B cell (primary cell): ENCODE measurements around the gene IL1RAP. TPM values are rescaled to one million over a fixed set of nuclear protein-coding genes. Genes with fewer than 3 reads are reported as not detected.

Source experiments
- ATAC-seq: fragments of 200-7000 bp; cut with Tn5 transposase; one replicate; pipeline ENCODE4 v1.10.0; 2021; ENCODE audit warnings: low read depth, mild to moderate bottlenecking, moderate number of reproducible peaks, moderate library complexity
- CTCF ChIA-PET: fragments of 350-600 bp; sonication (Branson Sonifier 250); formaldehyde crosslinking; loops from one replicate; lab custom pipeline; 2021; ENCODE audit warnings: antibody characterized with exemption, inconsistent platforms; lab: Charles Lee
- POLR2A ChIA-PET: fragments of 350-600 bp; sonication (Branson Sonifier 250); formaldehyde crosslinking; loops from one replicate; lab custom pipeline; 2021; ENCODE audit warnings: antibody characterized with exemption; lab: Charles Lee
- DNase-seq: peaks from one replicate; pipeline ENCODE4 v3.0.0; 2013
- H2AFZ ChIP-seq: 2 replicates; pipeline ENCODE4 v1.6.1; 2012; ENCODE audit warnings: mild to moderate bottlenecking, low read depth, low read length; ENCODE audit not compliant: insufficient read depth, poor library complexity, severe bottlenecking
- H3K27ac ChIP-seq, 2 donors: 1 replicate in 1 of 2; 2 replicates in 1 of 2; pipeline ENCODE4 v1.5.1; 2012 to 2013; ENCODE audit warnings: low read length in 2 of 2, mild to moderate bottlenecking in 2 of 2, moderate library complexity in 1 of 2
- H3K27me3 ChIP-seq, 4 experiments: fragments of 200-600 bp in 1 of 4; sonication (generic) in 1 of 4; replicated peaks in 1 of 4; 1 replicate in 2 of 4; 2 replicates in 2 of 4; pipeline versions ENCODE4 v1.6.1 to v1.7.0; 2013 to 2016; ENCODE audit warnings: low read length in 3 of 4, mild to moderate bottlenecking in 2 of 4, mixed read lengths in 1 of 4, moderate library complexity in 1 of 4; ENCODE audit not compliant: insufficient read depth in 4 of 4, control insufficient read depth in 3 of 4; ENCODE audit errors: control extremely low read depth in 1 of 4
- H3K36me3 ChIP-seq, 2 experiments: replicated peaks in 1 of 2; 1 replicate in 1 of 2; 2 replicates in 1 of 2; pipeline versions ENCODE4 v1.6.1 to v1.7.1; 2013; ENCODE audit warnings: low read length in 1 of 2; ENCODE audit not compliant: insufficient read depth in 2 of 2, control insufficient read depth in 1 of 2; ENCODE audit errors: control extremely low read depth in 1 of 2, extremely low read depth in 1 of 2
- H3K4me1 ChIP-seq, 2 donors: fragments of 200-600 bp in 1 of 2; sonication (generic) in 1 of 2; 1 replicate in 1 of 2; 2 replicates in 1 of 2; pipeline versions ENCODE4 v1.5.1 to v1.6.1; 2013 to 2017; ENCODE audit warnings: low read length in 2 of 2; ENCODE audit not compliant: control insufficient read depth in 2 of 2, insufficient read depth in 2 of 2
- H3K4me2 ChIP-seq: replicated peaks from 2 replicates; pipeline ENCODE3; 2012; ENCODE audit warnings: mild to moderate bottlenecking, low read depth, low read length; ENCODE audit not compliant: poor library complexity, severe bottlenecking
- H3K4me3 ChIP-seq, 5 experiments: fragments of 200-600 bp in 1 of 5; sonication (generic) in 1 of 5; 1 replicate in 3 of 5; 2 replicates in 2 of 5; pipeline versions ENCODE4 v1.5.1 to v1.7.0; 2011 to 2016; ENCODE audit warnings: low read length in 4 of 5, mild to moderate bottlenecking in 4 of 5, low read depth in 2 of 5, control low read depth in 1 of 5, moderate library complexity in 1 of 5; ENCODE audit not compliant: insufficient read depth in 1 of 5; ENCODE audit errors: control extremely low read depth in 1 of 5, extremely low read depth in 1 of 5
- H3K79me2 ChIP-seq: fragments of 200-600 bp; sonication (generic); one replicate; pipeline ENCODE4 v1.6.0; 2016; ENCODE audit warnings: low read length; ENCODE audit not compliant: control insufficient read depth, insufficient read depth
- H3K9ac ChIP-seq: fragments of 200-600 bp; sonication (generic); 2 replicates; pipeline ENCODE4 v1.6.1; 2017; ENCODE audit warnings: mild to moderate bottlenecking, low read length, moderate library complexity
- H3K9me3 ChIP-seq, 3 donors: one replicate each; pipeline versions ENCODE4 v1.6.1 to v1.7.1; 2013; ENCODE audit warnings: low read length in 2 of 3; ENCODE audit not compliant: control insufficient read depth in 2 of 3, insufficient read depth in 1 of 3; ENCODE audit errors: control extremely low read depth in 1 of 3
- H4K20me1 ChIP-seq: 2 replicates; pipeline ENCODE4 v1.6.0; 2012; ENCODE audit warnings: mild to moderate bottlenecking, low read length; ENCODE audit not compliant: insufficient read depth, control insufficient read depth, poor library complexity, severe bottlenecking
- H3K27ac Mint-ChIP-seq: one replicate; pipeline ENCODE4 v1.8.0; 2021; ENCODE audit warnings: mixed read lengths
- H3K27me3 Mint-ChIP-seq: one replicate; pipeline ENCODE4 v1.8.0; 2021; ENCODE audit warnings: mixed read lengths
- H3K4me1 Mint-ChIP-seq: one replicate; pipeline ENCODE4 v1.8.0; 2021; ENCODE audit warnings: mixed read lengths
- H3K4me3 Mint-ChIP-seq: one replicate; pipeline ENCODE4 v1.8.0; 2021; ENCODE audit warnings: mixed read lengths
- H3K9me3 Mint-ChIP-seq: one replicate; pipeline ENCODE4 v1.8.0; 2022; ENCODE audit warnings: mixed read lengths; ENCODE audit not compliant: insufficient read depth
- CTCF ChIP-seq: fragments of 200-600 bp; IDR thresholded peaks from one replicate; pipeline ENCODE4 v1.8.0; 2022; ENCODE audit warnings: antibody characterized with exemption, mild to moderate bottlenecking
- EZH2 ChIP-seq: IDR thresholded peaks from 2 replicates; pipeline ENCODE4 v1.6.1; 2012; ENCODE audit warnings: borderline replicate concordance, low read depth, mild to moderate bottlenecking, moderate library complexity, low read length; ENCODE audit not compliant: insufficient read depth, poor library complexity, severe bottlenecking
- WGBS: methylation state at CpG from one replicate; pipeline ENCODE4 v1.1.5; 2013; ENCODE audit warnings: missing lambda C conversion rate; ENCODE audit not compliant: insufficient coverage; 5-methylcytosine and 5-hydroxymethylcytosine counted together
- intact Hi-C: fragments of 100-400 bp; cut with micrococcal nuclease; formaldehyde crosslinking; loops from one replicate; pipeline ENCODE4 v1.10.0; 2022
- polyA plus RNA-seq: library from polyadenylated mRNA; depleted of rRNA; stranded (reverse); fragments of >200 nt; gene quantifications from 2 replicates; pipeline ENCODE4 v1.2.3, GENCODE V29; 2012
- total RNA-seq, 2 donors: library from RNA; stranded (reverse); fragments of 120-200 nt in 1 of 2; gene quantifications; 1 replicate in 1 of 2; 2 replicates in 1 of 2; pipeline versions ENCODE4 v1.2.3 to v1.2.4, GENCODE V29; 2013 to 2022

IL1RAP gene
- total and polyA plus RNA-seq, 2 donors (not counting 1 experiment from before 2014, with no cell fraction given): 2.3 to 11.5 TPM

GRCh38 chr3:190680691-190681090, 166.8 kb downstream of the IL1RAP start:
- whole genome bisulfite sequencing: 100% methylated on average over 3 of the region's 5 CpGs
- H4K20me1 ChIP-seq: no peaks in the 10 kb centered on the region
- no peaks in the 10 kb centered on the region for H3K79me2 ChIP-seq
- no peak for TF ChIP-seq EZH2
- TF ChIP-seq CTCF: no peak
- no peak overlapping the region for H3K4me3 ChIP-seq
- no peaks in the 10 kb centered on the region for H3K36me3 ChIP-seq
- H2AFZ ChIP-seq: no peak overlapping the region
- H3K27me3 ChIP-seq: no peaks in the 10 kb centered on the region
- no peak overlapping the region for H3K27ac ChIP-seq
- no peaks in the 10 kb centered on the region for H3K4me1 Mint-ChIP-seq
- ATAC-seq: no peak
- POLR2A ChIA-PET: no interaction called here
- H3K4me2 ChIP-seq: no peak overlapping the region
- H3K9me3 ChIP-seq: peaks cover 0 to 6% (median 0%) of the 10 kb centered on the region in 3 donors
- peaks cover 4% of the 10 kb centered on the region for H3K27me3 Mint-ChIP-seq
- H3K9me3 Mint-ChIP-seq: peaks cover 7% of the 10 kb centered on the region
- H3K4me3 Mint-ChIP-seq: no peak overlapping the region
- no peak overlapping the region for H3K27ac Mint-ChIP-seq
- intact Hi-C loops: no loop called here
- DNase-seq: no peak
- CTCF ChIA-PET: no interaction called here
- no peak overlapping the region for H3K9ac ChIP-seq
- no peaks in the 10 kb centered on the region for H3K4me1 ChIP-seq

GRCh38 chr3:190684776-190685175, 170.9 kb downstream of the IL1RAP start:
- no peak overlapping the region for H3K4me3 ChIP-seq
- Mint-ChIP-seq H3K4me3 (no peak overlapping the region), H3K9me3 (peaks cover 5% of the 10 kb centered on the region), H3K4me1 (no peaks in the 10 kb centered on the region), H3K27me3 (peaks cover 9% of the 10 kb centered on the region), H3K27ac (no peak overlapping the region)
- ChIA-PET POLR2A (no interaction called here), CTCF (no interaction called here)
- no peak overlapping the region for H3K4me2 ChIP-seq
- H3K27me3 ChIP-seq: no peaks in the 10 kb centered on the region
- no peak for TF ChIP-seq CTCF
- TF ChIP-seq EZH2: no peak
- WGBS: no CpG with 5 or more reads among the region's 7 CpGs
- H3K27ac ChIP-seq: no peak overlapping the region
- H3K36me3 ChIP-seq: no peaks in the 10 kb centered on the region
- H3K4me1 ChIP-seq: no peaks in the 10 kb centered on the region
- no peak overlapping the region for H3K9ac ChIP-seq
- no peak overlapping the region for H2AFZ ChIP-seq
- intact Hi-C loops: no loop called here
- H3K9me3 ChIP-seq: no peaks in the 10 kb centered on the region
- DNase-seq (no peak), ATAC-seq (no peak)
- H4K20me1 ChIP-seq: no peaks in the 10 kb centered on the region
- H3K79me2 ChIP-seq: no peaks in the 10 kb centered on the region
